HG02759 (cell line): Measurements from ENCODE around the gene NAALADL2.

Experiments used
- ATAC-seq: cut with Tn5 transposase; IDR thresholded peaks from one replicate; pipeline ENCODE4 v1.9.1; 2021; ENCODE audit warnings: mild to moderate bottlenecking, moderate library complexity; ENCODE audit not compliant: unreplicated experiment

Gene NAALADL2

GRCh38 chr3:174960898-174961297 is 101.8 kb downstream of the NAALADL2 start:
- ATAC-seq, result no peak

- ATAC-seq, result no peak
These were observed 114.3 kb downstream of the NAALADL2 start for GRCh38 chr3:174973465-174973864.

GRCh38 chr3:174986685-174987084 is 127.6 kb downstream of the NAALADL2 start:
- ATAC-seq, result no peak

- ATAC-seq, result no peak
These were observed 142.0 kb downstream of the NAALADL2 start for GRCh38 chr3:175001091-175001490.

GRCh38 chr3:175002732-175003143 is 143.6 kb downstream of the NAALADL2 start:
- no peak for ATAC-seq

- ATAC-seq, result no peak
These were observed 144.5 kb downstream of the NAALADL2 start for GRCh38 chr3:175003590-175003989.

GRCh38 chr3:175005193-175005592 is 146.1 kb downstream of the NAALADL2 start:
- no peak for ATAC-seq

GRCh38 chr3:175005881-175006280 is 146.7 kb downstream of the NAALADL2 start:
- ATAC-seq, result no peak

- no peak for ATAC-seq
These were observed 148.2 kb downstream of the NAALADL2 start for GRCh38 chr3:175007306-175007705.

GRCh38 chr3:175009295-175009694 is 150.2 kb downstream of the NAALADL2 start:
- ATAC-seq, result no peak

- ATAC-seq, result no peak
These were observed 156.0 kb downstream of the NAALADL2 start for GRCh38 chr3:175015056-175015635.

GRCh38 chr3:175018946-175019727 is 160.0 kb downstream of the NAALADL2 start:
- no peak for ATAC-seq

- ATAC-seq, result no peak
These were observed 161.0 kb downstream of the NAALADL2 start for GRCh38 chr3:175020101-175020500.

- ATAC-seq, result no peak
These were observed 170.7 kb downstream of the NAALADL2 start for GRCh38 chr3:175029828-175030227.

GRCh38 chr3:175039875-175040274 is 180.7 kb downstream of the NAALADL2 start:
- no peak for ATAC-seq

GRCh38 chr3:175041369-175041768 is 182.2 kb downstream of the NAALADL2 start:
- no peak for ATAC-seq

- no peak for ATAC-seq
These were observed 187.5 kb downstream of the NAALADL2 start for GRCh38 chr3:175046601-175047000.

GRCh38 chr3:175047786-175048185 is 188.7 kb downstream of the NAALADL2 start:
- no peak for ATAC-seq

- no peak for ATAC-seq
These were observed 198.3 kb downstream of the NAALADL2 start for GRCh38 chr3:175057401-175057800.

GRCh38 chr3:175059788-175060187 is 200.7 kb downstream of the NAALADL2 start:
- no peak for ATAC-seq

- ATAC-seq, result no peak
These were observed 206.4 kb downstream of the NAALADL2 start for GRCh38 chr3:175065497-175065896.

GRCh38 chr3:175066617-175067415 is 207.7 kb downstream of the NAALADL2 start:
- no peak for ATAC-seq
